Neural cell (in vitro differentiated cells): Measurements from ENCODE around the gene KCTD3.

Source experiments
- CTCF ChIP-seq: fragments of 450-650 bp; IDR thresholded peaks from 2 replicates; pipeline ENCODE4 v1.5.1; 2014; ENCODE audit warnings: antibody characterized with exemption, mild to moderate bottlenecking, moderate library complexity; ENCODE audit not compliant: poor library complexity, severe bottlenecking
- POLR2AphosphoS5 ChIP-seq: IDR thresholded peaks from 2 replicates; pipeline ENCODE4 v1.6.1; 2012
- RAD21 ChIP-seq: fragments of 450-650 bp; conservative IDR thresholded peaks from 2 replicates; pipeline ENCODE4 v1.6.1; 2014; ENCODE audit warnings: antibody characterized with exemption, mild to moderate bottlenecking, moderate library complexity
- TAF1 ChIP-seq: IDR thresholded peaks from 2 replicates; pipeline ENCODE4 v1.6.1; 2012; ENCODE audit warnings: low read depth

GRCh38 chr1:215539803-215540570, 27.1 kb upstream of the KCTD3 start:
- TF ChIP-seq CTCF (no peak), TAF1 (no peak), RAD21 (no peak), POLR2AphosphoS5 (no peak)
